Esophagus squamous epithelium (tissue), 5 donors: ENCODE measurements around the gene RAB37. TPM values are rescaled to one million over a fixed set of nuclear protein-coding genes. Genes with fewer than 3 reads are reported as not detected.

Experiments
- DNase-seq: peaks from one replicate; lab custom pipeline; 2025; lab: John Stamatoyannopoulos, UW
- H3K27ac ChIP-seq, 4 donors: fragments of 200-600 bp; sonication (generic); one replicate each; pipeline ENCODE4 v1.5.1; 2016 to 2019; ENCODE audit warnings: mild to moderate bottlenecking in 1 of 4
- H3K27me3 ChIP-seq, 4 donors: fragments of 200-600 bp; sonication (generic); 1 replicate in 3 of 4; 2 replicates in 1 of 4; pipeline versions ENCODE4 v1.5.1 to v1.6.0; 2017 to 2021; ENCODE audit warnings: antibody characterized with exemption in 1 of 4
- H3K36me3 ChIP-seq, 3 donors: fragments of 200-600 bp; sonication (generic); one replicate each; pipeline ENCODE4 v1.5.1; 2016 to 2019
- H3K4me1 ChIP-seq, 3 donors: fragments of 200-600 bp; sonication (generic); one replicate each; pipeline ENCODE4 v1.5.1; 2017 to 2019
- H3K4me3 ChIP-seq, 4 donors: fragments of 200-600 bp; sonication (generic); 1 replicate in 3 of 4; 2 replicates in 1 of 4; pipeline ENCODE4 v1.5.1; 2016 to 2019; ENCODE audit warnings: mild to moderate bottlenecking in 2 of 4, moderate library complexity in 1 of 4
- H3K9me3 ChIP-seq, 3 donors: fragments of 200-600 bp; sonication (generic); one replicate each; pipeline ENCODE4 v1.5.1; 2016 to 2019
- POLR2A ChIP-seq, 4 donors: fragments of 450-650 bp; IDR thresholded peaks; one replicate each; pipeline ENCODE4 v1.6.1; 2017; ENCODE audit warnings: antibody characterized with exemption in 4 of 4, mild to moderate bottlenecking in 4 of 4, moderate library complexity in 3 of 4
- WGBS, 2 donors: methylation state at CpG; one replicate each; pipeline ENCODE4 v1.1.5; 2018; 5-methylcytosine and 5-hydroxymethylcytosine counted together
- intact Hi-C: fragments of 100-400 bp; cut with DNase I; formaldehyde crosslinking; loops from one replicate; pipeline ENCODE4 v1.15.0; 2022
- total RNA-seq, 4 donors: library from RNA; depleted of rRNA; stranded (reverse); fragments of >200 nt; gene quantifications; one replicate each; pipeline ENCODE4 v1.1.0, GENCODE V29; 2016
- TF ChIP-seq, protein P1 (sequence below), 6 experiments: fragments of 450-650 bp in 4 of 6; fragments of 200-600 bp in 2 of 6; sonication (generic) in 2 of 6; IDR thresholded peaks; one replicate each; pipeline ENCODE4 v1.5.1; 2016 to 2019; ENCODE audit warnings: antibody characterized with exemption in 6 of 6, mild to moderate bottlenecking in 4 of 6, moderate library complexity in 4 of 6
- donor health status: DM: yes; HTN: yes; CAD: no.

The RAB37 gene
- total RNA-seq, 4 donors from 2014 or later, result 0.44 to 3.2 (median 1.6) TPM; not detected in 1

DNA sequence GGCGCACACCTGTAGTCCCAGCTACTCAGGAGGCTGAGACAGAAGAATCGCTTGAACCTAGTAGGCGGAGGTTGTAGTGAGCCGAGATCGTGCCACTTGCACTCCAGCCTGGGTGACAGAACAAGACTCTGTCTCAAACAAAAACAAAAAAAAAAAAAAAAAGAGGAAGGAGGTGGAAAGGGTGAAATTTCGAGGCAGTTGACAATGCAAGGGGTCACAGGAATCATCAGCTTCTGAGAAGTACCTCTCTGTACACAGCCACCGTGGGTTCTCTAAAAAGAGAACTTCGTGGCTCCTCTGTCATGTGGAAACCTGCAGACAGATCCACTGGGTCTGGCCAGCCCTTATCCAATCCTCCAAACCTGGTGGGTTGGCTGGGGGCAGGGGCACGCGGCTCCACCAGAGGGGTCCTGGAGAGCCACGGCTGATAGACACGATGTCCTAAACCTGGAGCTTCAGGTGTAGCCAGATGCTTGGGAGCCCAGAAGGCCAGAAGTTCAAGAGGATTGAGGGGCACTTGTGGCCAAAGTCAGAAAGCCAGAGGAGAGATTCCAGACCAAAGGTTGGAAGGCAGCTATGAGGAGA lies 23.8 kb upstream of the RAB37 start:
- Histone ChIP-seq H3K27me3 (peaks cover 0 to 59% (median 0%) of the 10 kb centered on the region in 4 donors), H3K9me3 (no peaks in the 10 kb centered on the region), H3K4me3 (no peak overlapping the region), H3K4me1 (no peaks in the 10 kb centered on the region), H3K27ac (no peak overlapping the region), H3K36me3 (no peaks in the 10 kb centered on the region)
- WGBS, 2 donors, result 42 to 72% methylated on average over 3 to 10 of the region's 12 CpGs
- intact Hi-C loops, result no loop called here
- TF ChIP-seq POLR2A (IDR thresholded peaks at IDR 0.05), result no peak
- TF ChIP-seq, protein P1, sequence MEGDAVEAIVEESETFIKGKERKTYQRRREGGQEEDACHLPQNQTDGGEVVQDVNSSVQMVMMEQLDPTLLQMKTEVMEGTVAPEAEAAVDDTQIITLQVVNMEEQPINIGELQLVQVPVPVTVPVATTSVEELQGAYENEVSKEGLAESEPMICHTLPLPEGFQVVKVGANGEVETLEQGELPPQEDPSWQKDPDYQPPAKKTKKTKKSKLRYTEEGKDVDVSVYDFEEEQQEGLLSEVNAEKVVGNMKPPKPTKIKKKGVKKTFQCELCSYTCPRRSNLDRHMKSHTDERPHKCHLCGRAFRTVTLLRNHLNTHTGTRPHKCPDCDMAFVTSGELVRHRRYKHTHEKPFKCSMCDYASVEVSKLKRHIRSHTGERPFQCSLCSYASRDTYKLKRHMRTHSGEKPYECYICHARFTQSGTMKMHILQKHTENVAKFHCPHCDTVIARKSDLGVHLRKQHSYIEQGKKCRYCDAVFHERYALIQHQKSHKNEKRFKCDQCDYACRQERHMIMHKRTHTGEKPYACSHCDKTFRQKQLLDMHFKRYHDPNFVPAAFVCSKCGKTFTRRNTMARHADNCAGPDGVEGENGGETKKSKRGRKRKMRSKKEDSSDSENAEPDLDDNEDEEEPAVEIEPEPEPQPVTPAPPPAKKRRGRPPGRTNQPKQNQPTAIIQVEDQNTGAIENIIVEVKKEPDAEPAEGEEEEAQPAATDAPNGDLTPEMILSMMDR (IDR thresholded peaks at IDR 0.05), result no peak
- no peak for DNase-seq

DNA sequence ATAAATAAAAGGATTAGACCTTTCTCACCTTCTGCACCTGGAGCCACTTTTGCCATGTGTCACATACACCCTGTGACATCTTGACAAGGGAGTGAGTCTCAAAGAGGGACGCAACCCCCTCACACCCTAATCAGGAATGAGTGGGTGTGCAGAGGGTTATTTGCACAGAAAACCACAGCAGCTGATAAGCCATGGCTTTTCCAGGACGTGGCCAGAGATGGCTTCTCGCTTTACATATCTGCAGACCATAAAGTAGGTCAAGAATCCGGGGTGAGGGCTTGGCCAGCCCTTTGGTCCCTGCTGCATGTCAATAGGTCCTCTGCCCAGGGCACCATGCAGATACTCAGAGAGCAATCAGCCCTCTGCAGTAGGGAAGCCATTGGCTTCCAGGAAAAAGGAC lies 21.9 kb upstream of the RAB37 start:
- H3K4me1 ChIP-seq, result no peaks in the 10 kb centered on the region
- peaks cover 0 to 59% (median 0%) of the 10 kb centered on the region in 4 donors for H3K27me3 ChIP-seq
- H3K27ac ChIP-seq, result no peak overlapping the region
- H3K9me3 ChIP-seq, result no peaks in the 10 kb centered on the region
- no peak for TF ChIP-seq POLR2A (IDR thresholded peaks at IDR 0.05)
- TF ChIP-seq, protein P1 (IDR thresholded peaks at IDR 0.05), result no peak
- H3K4me3 ChIP-seq, result no peak overlapping the region
- no peaks in the 10 kb centered on the region for H3K36me3 ChIP-seq
- WGBS, 2 donors, result 20 to 44% methylated on average over 4 of the region's 4 CpGs
- intact Hi-C loops, result no loop called here
- DNase-seq, result no peak

DNA sequence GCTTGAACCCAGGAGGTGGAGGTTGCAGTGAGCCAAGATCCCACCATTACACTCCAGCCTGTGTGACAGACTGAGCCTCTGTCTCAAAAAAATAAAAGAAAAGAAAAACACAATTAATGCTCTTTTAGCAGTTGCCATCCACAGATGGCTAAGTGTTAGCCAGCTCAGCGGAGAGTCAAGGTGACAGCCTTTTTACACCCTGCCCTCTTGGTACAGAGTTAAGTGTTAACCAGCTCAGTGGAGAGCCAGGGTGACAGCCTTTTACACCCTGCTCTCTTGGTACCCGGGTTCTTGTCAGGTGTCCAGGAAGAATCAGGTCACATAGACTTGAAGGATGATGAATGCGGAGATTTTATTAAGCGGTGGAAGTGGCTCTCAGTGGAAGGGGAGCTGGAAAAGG lies 16.6 kb upstream of the RAB37 start:
- DNase-seq, result no peak
- no peaks in the 10 kb centered on the region for H3K9me3 ChIP-seq
- intact Hi-C loops, result no loop called here
- H3K4me1 ChIP-seq, result no peaks in the 10 kb centered on the region
- H3K27ac ChIP-seq, result no peak overlapping the region
- no peaks in the 10 kb centered on the region for H3K36me3 ChIP-seq
- WGBS, 2 donors, result 93% methylated on average over 4 of the region's 4 CpGs
- peaks cover 0 to 28% (median 0%) of the 10 kb centered on the region in 4 donors for H3K27me3 ChIP-seq
- H3K4me3 ChIP-seq, result no peak overlapping the region
- TF ChIP-seq POLR2A (IDR thresholded peaks at IDR 0.05), result no peak
- TF ChIP-seq, protein P1 (IDR thresholded peaks at IDR 0.05), result no peak

DNA sequence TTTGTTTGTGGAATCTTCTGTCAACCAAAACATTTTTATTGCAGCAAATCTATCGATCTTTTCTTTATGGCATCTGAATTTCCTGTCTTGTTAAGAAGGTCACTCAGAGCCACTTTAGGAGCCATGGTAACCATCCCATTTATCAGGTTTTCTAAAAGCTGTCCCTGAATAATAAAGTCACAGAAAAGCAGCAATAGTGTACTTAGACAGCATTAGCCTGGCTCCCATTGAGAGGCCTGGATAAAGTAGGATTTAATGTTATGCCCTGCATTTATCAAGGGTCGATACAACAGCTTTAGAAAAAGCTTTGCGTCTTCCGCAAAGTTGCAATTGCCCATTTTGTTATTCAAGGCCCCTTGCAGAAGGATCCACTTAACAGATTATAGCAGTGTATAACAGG lies 14.3 kb upstream of the RAB37 start:
- Histone ChIP-seq H3K4me3 (no peak overlapping the region), H3K9me3 (no peaks in the 10 kb centered on the region), H3K36me3 (no peaks in the 10 kb centered on the region), H3K4me1 (no peaks in the 10 kb centered on the region), H3K27me3 (peaks cover 0 to 20% (median 0%) of the 10 kb centered on the region in 4 donors), H3K27ac (no peak overlapping the region)
- intact Hi-C loops, result no loop called here
- no peak for TF ChIP-seq POLR2A (IDR thresholded peaks at IDR 0.05)
- TF ChIP-seq, protein P1 (IDR thresholded peaks at IDR 0.05), result no peak
- WGBS, 2 donors, result 74 to 76% methylated on average over 4 of the region's 4 CpGs
- no peak for DNase-seq

DNA sequence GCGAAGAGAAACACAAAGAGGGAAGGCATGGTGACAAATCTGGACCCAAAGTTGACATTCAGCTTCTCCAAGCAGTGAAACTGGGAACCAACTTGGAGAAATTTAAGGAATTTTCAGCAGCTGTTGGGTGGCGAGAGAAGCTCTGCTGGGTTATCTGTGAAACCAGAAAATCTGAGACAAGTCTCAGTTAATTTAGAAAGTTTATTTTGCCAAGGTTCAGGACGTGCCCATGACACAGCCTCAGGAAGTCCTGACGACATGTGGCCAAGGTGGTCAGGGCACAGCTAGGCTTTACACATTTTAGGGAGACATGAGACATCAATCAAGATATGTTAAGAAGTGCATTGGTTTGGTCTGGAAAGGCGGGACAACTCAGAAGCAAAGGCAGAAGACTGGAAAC lies 13.2 kb upstream of the RAB37 start:
- Histone ChIP-seq H3K4me3 (no peak overlapping the region), H3K36me3 (no peaks in the 10 kb centered on the region), H3K27ac (no peak overlapping the region), H3K9me3 (no peaks in the 10 kb centered on the region), H3K27me3 (peaks cover 0 to 15% (median 0%) of the 10 kb centered on the region in 4 donors), H3K4me1 (no peaks in the 10 kb centered on the region)
- no peak for TF ChIP-seq POLR2A (IDR thresholded peaks at IDR 0.05)
- TF ChIP-seq, protein P1 (IDR thresholded peaks at IDR 0.05), result no peak
- intact Hi-C loops, result no loop called here
- WGBS, 2 donors, result 65 to 80% methylated on average over 4 to 5 of the region's 5 CpGs
- no peak for DNase-seq
